Limb (tissue), 2 donors: ENCODE measurements around the gene BPIFA1.

Source experiments
- DNase-seq, 2 donors: peaks; one replicate each; pipeline ENCODE4 v3.0.0-alpha.2; 2016; ENCODE audit errors: extremely low spot score in 2 of 2

BPIFA1 gene

GRCh38 chr20:33235696-33236095, at the start of gene BPIFA1:
Gene BPIFA1 (plus strand): TSS chr20:33235996. CDS start chr20:33237712, 1,716 bp downstream.
- no peak for DNase-seq

GRCh38 chr20:33187491-33187890, 48.3 kb upstream of the BPIFA1 start:
- DNase-seq, result no peak

- no peak for DNase-seq
Measured at GRCh38 chr20:33188421-33188820, 47.4 kb upstream of the BPIFA1 start.

GRCh38 chr20:33191484-33191883, 44.3 kb upstream of the BPIFA1 start:
- DNase-seq, result no peak

GRCh38 chr20:33191955-33192354, 43.8 kb upstream of the BPIFA1 start:
- DNase-seq, result no peak

GRCh38 chr20:33192912-33193501, 42.8 kb upstream of the BPIFA1 start:
- DNase-seq, result no peak

GRCh38 chr20:33199026-33199425, 36.8 kb upstream of the BPIFA1 start:
- DNase-seq, result no peak

GRCh38 chr20:33202451-33202850, 33.3 kb upstream of the BPIFA1 start:
- no peak for DNase-seq

- DNase-seq, result no peak
Measured at GRCh38 chr20:33203444-33203843, 32.4 kb upstream of the BPIFA1 start.

GRCh38 chr20:33209789-33210188, 26.0 kb upstream of the BPIFA1 start:
- DNase-seq, result peak; percentile 70 to 83

GRCh38 chr20:33210371-33210770, 25.4 kb upstream of the BPIFA1 start:
- DNase-seq, result no peak

- peak in 1 of 2 donors; percentile 42 for DNase-seq
Measured at GRCh38 chr20:33211817-33212424, 23.9 kb upstream of the BPIFA1 start.

- DNase-seq, result no peak
Measured at GRCh38 chr20:33217052-33217451, 18.7 kb upstream of the BPIFA1 start, which contains the start of gene BPIFA3. Gene BPIFA3 (plus strand): TSS chr20:33217352. CDS start chr20:33217537, 185 bp downstream.

- no peak for DNase-seq
Measured at GRCh38 chr20:33224399-33224798, 11.4 kb upstream of the BPIFA1 start.

- no peak for DNase-seq
Measured at GRCh38 chr20:33229843-33230242, 6.0 kb upstream of the BPIFA1 start.

GRCh38 chr20:33231237-33231636, 4.6 kb upstream of the BPIFA1 start:
- DNase-seq, result no peak

- no peak for DNase-seq
Measured at GRCh38 chr20:33232486-33233072, 3.2 kb upstream of the BPIFA1 start.

GRCh38 chr20:33233129-33233774, 2.5 kb upstream of the BPIFA1 start:
- no peak for DNase-seq

- no peak for DNase-seq
Measured at GRCh38 chr20:33234050-33234449, 1.7 kb upstream of the BPIFA1 start.

- no peak for DNase-seq
Measured at GRCh38 chr20:33236351-33236750, 555 bp downstream of the BPIFA1 start.

- no peak for DNase-seq
Measured at GRCh38 chr20:33237989-33238388, 2.2 kb downstream of the BPIFA1 start.

GRCh38 chr20:33239418-33239817, 3.6 kb downstream of the BPIFA1 start:
- DNase-seq, result no peak
